ENCODE results near the gene ADIPOR2.

GRCh38 chr12:1797011-1797901 is 106.4 kb downstream of the ADIPOR2 start:
- TF ChIP-seq HDGF (IDR thresholded peaks at IDR 0.05) (peak; percentile 26; the same call in 1 of the 2 replicates), CREB1 (IDR thresholded peaks at IDR 0.05; ENCODE audit: low read depth) (no peak), CTCF (IDR thresholded peaks at IDR 0.05 in 2 of 3, conservative IDR thresholded peaks at IDR 0.05 in 1 of 3; ENCODE audit: control insufficient read depth in 2 of 3, extremely low read depth in 1 of 3, insufficient read depth in 1 of 3, low read depth in 3 of 3, low read length in 3 of 3) (peak in 1 of 3 experiments; percentile 6; a peak in 1 of 6 replicates), MYC (IDR thresholded peaks at IDR 0.05; ENCODE audit: insufficient read depth, insufficient read length, insufficient replicate concordance, low read length, severe bottlenecking) (no peak), EZH2 (IDR thresholded peaks at IDR 0.05; ENCODE audit: borderline replicate concordance, control insufficient read depth, low read depth, low read length) (no peak), ZZZ3 (IDR thresholded peaks at IDR 0.05; ENCODE audit: control insufficient read depth, insufficient read length, low read depth) (no peak), IKZF1 (conservative IDR thresholded peaks at IDR 0.05) (peak; percentile 87), POLR2A (IDR thresholded peaks at IDR 0.05; ENCODE audit: low read depth, low read length) (peak; percentile 69), SREBF1 (IDR thresholded peaks at IDR 0.05; ENCODE audit: low read length) (no peak), ZBTB11 (CRISPR knock-in tag; IDR thresholded peaks at IDR 0.05) (no peak), NFYB (IDR thresholded peaks at IDR 0.05; ENCODE audit: insufficient read depth, low read depth, low read length) (no peak), RFX5 (IDR thresholded peaks at IDR 0.05; ENCODE audit: low read depth, low read length) (no peak)
- TF ChIP-seq, protein P1, sequence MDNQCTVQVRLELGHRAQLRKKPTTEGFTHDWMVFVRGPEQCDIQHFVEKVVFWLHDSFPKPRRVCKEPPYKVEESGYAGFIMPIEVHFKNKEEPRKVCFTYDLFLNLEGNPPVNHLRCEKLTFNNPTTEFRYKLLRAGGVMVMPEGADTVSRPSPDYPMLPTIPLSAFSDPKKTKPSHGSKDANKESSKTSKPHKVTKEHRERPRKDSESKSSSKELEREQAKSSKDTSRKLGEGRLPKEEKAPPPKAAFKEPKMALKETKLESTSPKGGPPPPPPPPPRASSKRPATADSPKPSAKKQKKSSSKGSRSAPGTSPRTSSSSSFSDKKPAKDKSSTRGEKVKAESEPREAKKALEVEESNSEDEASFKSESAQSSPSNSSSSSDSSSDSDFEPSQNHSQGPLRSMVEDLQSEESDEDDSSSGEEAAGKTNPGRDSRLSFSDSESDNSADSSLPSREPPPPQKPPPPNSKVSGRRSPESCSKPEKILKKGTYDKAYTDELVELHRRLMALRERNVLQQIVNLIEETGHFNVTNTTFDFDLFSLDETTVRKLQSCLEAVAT (IDR thresholded peaks at IDR 0.05): 0 out of 2 replicates have a peak, but pooled peaks have one; percentile 48

Measured in GM12878 (cell line).